ENCODE data around the gene TRIP12.
"Not testable (repeated sequence)": the region's sequence is repeated elsewhere in the genome, so short reads cannot be mapped to it uniquely, and the experiment has no call there.

TRIP12 gene

GRCh38 chr2:229831805-229832509, 89.9 kb downstream of the TRIP12 start:
- DNase-seq (ENCODE audit: low read depth in 2 of 2), result no peak

DNA sequence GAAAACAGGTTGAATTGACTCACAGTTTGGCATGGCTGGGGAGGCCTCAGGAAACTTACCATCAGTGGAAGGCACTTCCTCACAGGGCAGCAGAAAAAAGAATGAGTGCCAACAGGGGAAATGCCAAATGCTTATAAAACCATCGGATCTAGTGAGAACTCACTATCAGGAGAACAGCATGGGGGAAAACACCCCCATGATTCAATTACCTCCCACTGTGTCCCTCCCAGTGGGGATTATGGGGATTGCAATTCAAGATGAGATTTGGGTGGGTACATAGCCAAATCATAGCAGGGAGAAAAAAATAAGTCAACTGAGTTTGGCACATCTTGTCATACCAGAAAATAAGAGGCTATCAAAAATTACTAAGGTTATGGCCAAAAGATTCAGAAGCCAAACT, 96.3 kb downstream of the TRIP12 start:
- no peak for DNase-seq (ENCODE audit: low read depth in 2 of 2)

GRCh38 chr2:229821316-229821715, 100.5 kb downstream of the TRIP12 start:
- no peak for DNase-seq (ENCODE audit: low read depth in 2 of 2)

GRCh38 chr2:229818230-229818629, 103.6 kb downstream of the TRIP12 start:
- no peak for DNase-seq (ENCODE audit: low read depth in 2 of 2)

GRCh38 chr2:229815858-229816257, 106.0 kb downstream of the TRIP12 start:
- no peak for DNase-seq (ENCODE audit: low read depth in 2 of 2)

DNA sequence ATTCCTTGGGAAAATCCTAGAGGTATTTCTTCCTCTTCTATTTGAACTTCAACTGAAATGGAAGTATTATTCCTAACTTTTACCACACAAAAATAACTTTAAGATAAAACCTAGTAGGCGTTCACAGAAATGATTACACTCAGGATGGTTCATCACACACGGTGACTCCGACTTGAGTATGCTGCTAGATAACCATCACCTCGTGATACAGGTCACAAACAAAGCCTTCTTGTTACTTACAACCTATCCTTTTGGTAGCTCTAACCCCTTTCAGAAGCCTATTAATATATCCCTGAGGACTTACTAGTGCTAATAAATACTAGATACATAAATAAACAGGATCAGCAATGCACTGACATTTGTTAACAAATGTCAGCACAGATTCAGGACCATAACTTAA, 106.5 kb downstream of the TRIP12 start:
- DNase-seq (ENCODE audit: low read depth in 2 of 2), result no peak

GRCh38 chr2:229810786-229811185, 111.0 kb downstream of the TRIP12 start:
- DNase-seq (ENCODE audit: low read depth in 2 of 2), result no peak

GRCh38 chr2:229805559-229805958, 116.2 kb downstream of the TRIP12 start:
- no peak for DNase-seq (ENCODE audit: low read depth in 2 of 2)

DNA sequence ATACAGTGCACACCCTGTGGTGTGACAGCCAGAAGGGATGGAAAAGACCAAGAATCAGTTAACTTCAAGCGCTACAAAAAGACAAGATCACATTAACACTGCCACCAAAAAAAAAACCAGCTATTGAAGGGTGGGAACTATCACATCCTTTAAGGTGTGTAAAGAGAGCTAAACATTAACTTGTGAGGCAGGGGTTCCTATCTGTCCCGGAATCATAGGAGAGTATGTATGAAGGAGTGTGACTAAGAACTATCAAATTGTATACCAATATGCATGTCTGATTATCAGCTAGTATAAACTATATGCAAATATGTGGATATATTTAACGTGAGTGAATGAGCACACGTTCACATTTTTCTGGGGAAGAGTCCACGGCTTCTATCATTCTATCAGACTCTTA, 119.0 kb downstream of the TRIP12 start:
- no peak for DNase-seq (ENCODE audit: low read depth in 2 of 2)

DNA sequence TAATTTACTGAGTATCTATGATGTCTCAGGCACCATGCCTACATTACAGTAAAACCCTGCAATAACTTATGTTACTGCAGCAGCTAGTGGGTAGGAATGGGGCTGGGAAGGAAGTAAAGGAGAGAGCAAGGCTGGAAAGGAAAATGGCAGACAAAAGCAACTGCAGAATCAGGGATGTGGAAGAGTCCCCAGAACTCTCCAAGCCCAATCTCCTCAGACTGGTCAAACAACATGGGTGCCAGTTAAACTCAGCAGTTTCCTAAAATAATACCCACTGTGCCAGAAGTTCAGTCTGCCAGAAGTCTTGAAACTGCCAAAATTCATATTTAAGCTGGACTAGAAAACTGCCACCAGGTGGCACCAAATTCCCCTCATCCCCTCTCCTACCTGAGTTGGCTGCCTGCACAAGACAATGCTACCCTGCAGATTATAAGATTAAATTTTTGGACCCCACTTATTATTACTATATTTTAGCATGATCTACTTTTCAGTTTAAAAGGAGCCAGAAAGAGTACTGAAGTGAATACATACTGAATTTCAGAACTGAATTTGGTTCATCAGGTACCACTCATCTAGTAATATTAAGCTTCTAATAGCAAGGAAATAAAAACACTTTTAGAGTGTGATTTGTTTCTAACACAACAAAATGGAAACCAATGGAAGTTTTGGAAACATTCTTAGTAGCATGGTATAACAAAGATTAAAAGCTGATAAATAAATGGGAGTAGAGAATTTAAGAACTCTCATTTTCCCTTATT, 120.6 kb downstream of the TRIP12 start:
- peak; percentile 45 to 61 for DNase-seq (ENCODE audit: low read depth in 2 of 2)

DNA sequence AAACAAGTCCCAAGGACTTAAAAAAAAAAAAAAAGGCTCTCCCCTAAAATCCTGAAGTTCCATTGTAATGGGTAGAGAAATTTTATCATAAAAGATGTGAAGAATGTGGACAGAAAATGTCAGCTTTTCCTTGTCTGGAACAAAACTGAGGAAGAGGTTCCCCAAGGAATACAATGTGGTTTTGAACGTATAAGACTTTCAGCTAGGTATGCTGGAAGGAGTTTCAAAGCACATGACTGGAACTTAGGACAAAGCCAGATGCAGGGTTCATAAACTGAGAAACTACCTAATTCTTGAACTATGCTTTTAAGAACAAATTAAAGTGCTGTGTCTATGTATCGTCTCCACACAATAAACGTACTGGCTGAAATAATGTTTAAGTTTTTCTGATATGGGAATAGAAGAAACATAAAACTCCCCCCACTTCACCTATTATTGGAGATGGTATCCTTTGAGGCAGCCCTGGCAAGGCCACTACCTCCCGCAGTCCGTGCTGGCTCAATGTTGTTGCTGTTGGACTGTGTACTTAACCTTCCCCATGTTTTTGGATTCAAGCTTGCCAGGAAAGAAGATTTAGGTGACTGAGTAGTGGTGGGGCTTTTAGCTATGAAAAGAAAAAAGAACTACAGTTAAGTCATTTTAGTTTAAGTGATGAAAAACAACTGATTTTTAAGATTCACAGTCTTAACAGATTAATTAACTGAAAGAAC, 123.2 kb downstream of the TRIP12 start:
- DNase-seq (ENCODE audit: low read depth in 2 of 2), result no peak

DNA sequence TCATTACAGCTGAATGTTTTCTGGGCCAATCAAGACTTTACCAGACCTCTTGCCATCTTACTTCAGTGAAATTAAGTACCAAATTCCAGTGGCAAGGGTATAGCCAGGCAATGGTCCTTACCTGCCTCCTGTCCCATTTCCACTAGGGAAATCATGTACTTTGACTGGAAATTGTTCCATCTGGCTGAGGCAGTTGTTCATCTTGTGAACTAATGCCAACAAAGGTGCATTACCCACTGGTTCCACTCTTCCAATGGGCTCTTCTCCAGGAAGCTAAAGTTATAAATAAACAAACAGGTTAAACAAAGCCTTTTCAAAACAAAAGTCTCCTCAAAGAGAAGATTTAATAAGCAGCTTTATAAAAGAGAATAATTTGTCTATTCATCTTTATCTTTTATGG, 126.8 kb downstream of the TRIP12 start:
- DNase-seq (ENCODE audit: low read depth in 2 of 2), result no peak

DNA sequence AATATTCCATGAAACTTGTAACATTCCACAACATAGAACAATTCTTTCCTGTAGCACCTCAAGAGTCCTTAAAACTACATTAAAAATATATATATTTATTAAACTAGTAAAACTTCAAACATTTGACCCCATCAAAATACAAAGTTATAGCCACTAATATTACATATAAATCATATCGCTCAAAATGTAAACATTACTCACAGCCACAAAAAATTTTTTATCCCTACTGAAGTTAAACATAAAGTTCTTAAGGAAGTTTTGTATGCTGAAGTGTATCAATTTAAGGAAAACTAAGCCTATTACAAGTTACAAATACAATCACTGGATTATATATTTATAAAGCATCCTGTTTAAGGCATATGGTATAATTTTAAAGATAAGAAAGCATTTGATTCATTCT, 127.2 kb downstream of the TRIP12 start:
- no peak for DNase-seq (ENCODE audit: low read depth in 2 of 2)

DNA sequence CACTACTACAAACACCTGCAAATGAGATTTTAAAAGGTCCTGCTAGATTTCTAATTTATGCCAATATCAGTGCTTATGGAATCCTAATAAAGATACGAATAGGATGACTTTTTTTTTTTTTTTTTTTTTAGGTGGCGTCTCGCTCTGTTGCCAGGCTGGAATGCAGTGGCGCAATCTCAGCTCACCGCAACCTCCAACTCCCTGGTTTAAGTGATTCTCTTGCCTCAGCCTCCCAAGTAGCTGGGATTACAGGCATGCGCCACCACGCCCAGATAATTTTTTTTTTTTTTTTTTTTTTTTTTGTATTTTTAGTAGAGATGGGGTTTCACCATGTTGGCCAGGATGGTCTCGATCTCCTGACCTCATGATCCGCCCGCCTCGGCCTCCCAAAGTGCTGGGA, 135.5 kb downstream of the TRIP12 start:
- DNase-seq (ENCODE audit: low read depth in 2 of 2), result not testable (repeated sequence)

- DNase-seq (ENCODE audit: low read depth in 2 of 2), result no peak
Observed at GRCh38 chr2:229784791-229785190, 137.0 kb downstream of the TRIP12 start.

GRCh38 chr2:229783108-229783721, 138.6 kb downstream of the TRIP12 start:
- DNase-seq (ENCODE audit: low read depth in 2 of 2), result no peak

- no peak for DNase-seq (ENCODE audit: low read depth in 2 of 2)
Observed at GRCh38 chr2:229780856-229781773, 140.7 kb downstream of the TRIP12 start.

- DNase-seq (ENCODE audit: low read depth in 2 of 2), result no peak
Observed at GRCh38 chr2:229779650-229780049, 142.2 kb downstream of the TRIP12 start.

- DNase-seq (ENCODE audit: low read depth in 2 of 2), result no peak
Observed at GRCh38 chr2:229777716-229778115, 144.1 kb downstream of the TRIP12 start.

GRCh38 chr2:229775614-229776313, 146.0 kb downstream of the TRIP12 start:
- DNase-seq (ENCODE audit: low read depth in 2 of 2), result no peak

DNA sequence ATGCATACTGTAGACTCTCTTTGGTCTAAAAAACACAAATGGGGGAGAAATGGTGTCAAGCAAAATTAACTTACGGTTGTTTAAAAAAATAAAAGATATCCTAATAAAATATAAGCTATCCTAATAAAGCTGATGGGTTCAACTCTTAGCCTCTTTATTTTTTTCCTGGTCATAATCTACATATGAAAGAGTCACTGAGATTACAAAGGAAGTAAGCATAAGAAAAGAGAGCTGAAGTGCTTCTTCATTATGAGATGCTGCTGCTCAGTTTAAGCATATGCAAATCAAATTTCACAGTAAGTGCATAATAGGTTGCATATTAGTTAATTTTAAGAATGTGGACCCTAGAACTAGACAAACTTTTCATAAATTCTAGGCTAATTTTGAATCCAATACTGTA, 147.6 kb downstream of the TRIP12 start:
- DNase-seq (ENCODE audit: low read depth in 2 of 2), result no peak

All from stimulated activated CD4-positive, alpha-beta T cell treated with anti-CD3 and anti-CD28 coated beads, Interleukin-1b, Interleukin-23, amount 100 ng/mL, for 1 hour (primary cell).